Thoracic aorta (tissue), 2 donors: ENCODE measurements around the gene NDUFC1. TPM values are rescaled to one million over a fixed set of nuclear protein-coding genes. Genes with fewer than 3 reads are reported as not detected.

Experiments used
- ATAC-seq: fragments of 150-250 bp; one replicate; pipeline ENCODE4 v1.8.0; 2017; ENCODE audit warnings: low read depth; ENCODE audit not compliant: insufficient number of reproducible peaks, low FRiP score
- DNase-seq: peaks from one replicate; pipeline ENCODE4 v3.0.0-alpha.2; 2020; ENCODE audit warnings: low spot score
- H3K27ac ChIP-seq, 2 donors: fragments of 200-600 bp; sonication (generic); 1 replicate in 1 of 2; 2 replicates in 1 of 2; pipeline ENCODE4 v1.5.1; 2016; ENCODE audit warnings: mild to moderate bottlenecking in 2 of 2, moderate library complexity in 2 of 2
- H3K27me3 ChIP-seq: fragments of 200-600 bp; sonication (generic); replicated peaks from 2 replicates; pipeline ENCODE4 v1.6.0; 2016; ENCODE audit warnings: mild to moderate bottlenecking; ENCODE audit not compliant: insufficient read depth
- H3K36me3 ChIP-seq: fragments of 200-600 bp; sonication (generic); one replicate; pipeline ENCODE4 v1.5.1; 2016
- H3K4me1 ChIP-seq, 2 donors: fragments of 200-600 bp; sonication (generic); 1 replicate in 1 of 2; 2 replicates in 1 of 2; pipeline versions ENCODE4 v1.5.1 to v1.6.0; 2016; ENCODE audit warnings: low read depth in 2 of 2, mild to moderate bottlenecking in 1 of 2; ENCODE audit not compliant: control insufficient read depth in 1 of 2
- H3K4me3 ChIP-seq: fragments of 200-600 bp; sonication (generic); 2 replicates; pipeline ENCODE4 v1.5.1; 2016; ENCODE audit warnings: mild to moderate bottlenecking
- H3K9me3 ChIP-seq: fragments of 200-600 bp; sonication (generic); 2 replicates; pipeline ENCODE4 v1.5.1; 2016
- total RNA-seq, 2 donors: library from RNA; depleted of rRNA; stranded (reverse); fragments of >200 nt; gene quantifications; one replicate each; pipeline versions ENCODE4 v1.1.0 to v1.2.3, GENCODE V29; 2016
- TF ChIP-seq, protein P1 (sequence below): fragments of 200-600 bp; sonication (generic); IDR thresholded peaks from one replicate; pipeline ENCODE4 v1.5.1; 2019; ENCODE audit warnings: antibody characterized with exemption

Gene NDUFC1
- total RNA-seq, 2 donors from 2014 or later, result 12.3 to 16.4 TPM

DNA sequence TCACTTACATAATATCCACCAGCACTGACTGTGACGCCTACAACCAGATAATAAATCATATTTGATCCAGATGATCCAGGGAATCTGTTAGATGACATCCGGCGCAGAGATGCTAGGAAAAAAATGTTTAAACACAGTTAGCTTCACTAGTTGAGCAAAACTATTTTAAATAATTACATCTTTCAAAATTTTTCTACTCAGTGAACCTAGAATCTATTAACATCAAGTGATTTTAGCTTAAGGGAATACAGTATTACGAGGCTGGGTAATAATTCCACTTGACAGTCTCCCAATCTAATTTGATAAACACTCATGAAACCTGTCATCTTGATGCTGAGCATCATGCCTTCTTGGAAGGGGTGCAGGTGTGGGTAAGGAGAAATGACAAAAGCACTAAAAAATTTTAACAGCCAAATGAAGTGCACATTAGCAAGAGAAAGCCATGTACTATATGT, 27.0 kb downstream of the NDUFC1 start:
- Histone ChIP-seq H3K4me1 (no peaks in the 10 kb centered on the region), H3K27ac (no peak overlapping the region), H3K4me3 (no peak overlapping the region), H3K27me3 (no peaks in the 10 kb centered on the region), H3K36me3 (no peaks in the 10 kb centered on the region), H3K9me3 (no peaks in the 10 kb centered on the region)
- no peak for DNase-seq
- TF ChIP-seq, protein P1, sequence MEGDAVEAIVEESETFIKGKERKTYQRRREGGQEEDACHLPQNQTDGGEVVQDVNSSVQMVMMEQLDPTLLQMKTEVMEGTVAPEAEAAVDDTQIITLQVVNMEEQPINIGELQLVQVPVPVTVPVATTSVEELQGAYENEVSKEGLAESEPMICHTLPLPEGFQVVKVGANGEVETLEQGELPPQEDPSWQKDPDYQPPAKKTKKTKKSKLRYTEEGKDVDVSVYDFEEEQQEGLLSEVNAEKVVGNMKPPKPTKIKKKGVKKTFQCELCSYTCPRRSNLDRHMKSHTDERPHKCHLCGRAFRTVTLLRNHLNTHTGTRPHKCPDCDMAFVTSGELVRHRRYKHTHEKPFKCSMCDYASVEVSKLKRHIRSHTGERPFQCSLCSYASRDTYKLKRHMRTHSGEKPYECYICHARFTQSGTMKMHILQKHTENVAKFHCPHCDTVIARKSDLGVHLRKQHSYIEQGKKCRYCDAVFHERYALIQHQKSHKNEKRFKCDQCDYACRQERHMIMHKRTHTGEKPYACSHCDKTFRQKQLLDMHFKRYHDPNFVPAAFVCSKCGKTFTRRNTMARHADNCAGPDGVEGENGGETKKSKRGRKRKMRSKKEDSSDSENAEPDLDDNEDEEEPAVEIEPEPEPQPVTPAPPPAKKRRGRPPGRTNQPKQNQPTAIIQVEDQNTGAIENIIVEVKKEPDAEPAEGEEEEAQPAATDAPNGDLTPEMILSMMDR, result no peak
- no peak for ATAC-seq

GRCh38 chr4:139274790-139275189, 27.5 kb downstream of the NDUFC1 start:
- Histone ChIP-seq H3K27ac (no peak overlapping the region), H3K4me3 (no peak overlapping the region), H3K4me1 (no peaks in the 10 kb centered on the region), H3K36me3 (no peaks in the 10 kb centered on the region), H3K27me3 (no peaks in the 10 kb centered on the region), H3K9me3 (no peaks in the 10 kb centered on the region)
- TF ChIP-seq, protein P1, result no peak
- ATAC-seq (no peak), DNase-seq (no peak)

DNA sequence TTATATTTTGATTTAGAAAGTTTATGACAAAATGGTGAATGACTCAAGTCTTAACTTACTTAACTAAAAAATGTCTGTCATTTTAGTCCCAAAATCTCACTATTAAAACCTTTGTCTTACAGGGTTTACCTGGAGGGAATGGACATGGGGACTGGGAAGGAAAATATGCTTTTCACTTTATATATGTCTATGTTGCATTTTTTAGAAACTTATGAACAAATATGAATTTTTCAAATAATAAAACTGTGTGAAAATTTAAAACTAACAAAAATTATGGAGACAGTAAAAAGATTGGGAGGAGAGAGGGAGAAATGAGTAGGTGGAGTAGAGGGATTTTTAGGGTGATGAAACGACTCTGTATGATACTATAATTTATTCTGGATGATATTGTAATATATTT, 28.4 kb downstream of the NDUFC1 start:
- ATAC-seq (no peak), DNase-seq (no peak)
- Histone ChIP-seq H3K4me1 (no peaks in the 10 kb centered on the region), H3K36me3 (no peaks in the 10 kb centered on the region), H3K27me3 (no peaks in the 10 kb centered on the region), H3K27ac (no peak overlapping the region), H3K4me3 (no peak overlapping the region), H3K9me3 (no peaks in the 10 kb centered on the region)
- TF ChIP-seq, protein P1, result no peak

DNA sequence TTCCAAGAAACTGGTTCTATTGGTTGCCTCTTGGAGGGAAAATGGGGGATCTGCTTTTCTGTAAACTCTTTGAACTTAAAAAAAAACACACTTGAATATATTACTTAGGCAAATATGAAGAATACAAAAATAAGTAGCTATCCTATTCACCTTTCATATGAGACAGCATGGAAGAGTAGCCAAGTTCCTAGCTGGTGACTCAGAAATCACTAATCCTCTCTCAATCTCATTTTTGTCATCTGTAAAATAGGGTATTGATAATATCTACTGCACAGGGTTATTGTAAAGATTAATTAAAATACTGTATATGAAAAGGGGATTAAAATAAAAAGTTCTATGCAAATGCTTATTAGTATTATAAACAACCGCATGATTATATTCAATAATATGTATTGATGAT, 35.0 kb downstream of the NDUFC1 start:
- no peak for ATAC-seq
- H3K36me3 ChIP-seq, result no peaks in the 10 kb centered on the region

DNA sequence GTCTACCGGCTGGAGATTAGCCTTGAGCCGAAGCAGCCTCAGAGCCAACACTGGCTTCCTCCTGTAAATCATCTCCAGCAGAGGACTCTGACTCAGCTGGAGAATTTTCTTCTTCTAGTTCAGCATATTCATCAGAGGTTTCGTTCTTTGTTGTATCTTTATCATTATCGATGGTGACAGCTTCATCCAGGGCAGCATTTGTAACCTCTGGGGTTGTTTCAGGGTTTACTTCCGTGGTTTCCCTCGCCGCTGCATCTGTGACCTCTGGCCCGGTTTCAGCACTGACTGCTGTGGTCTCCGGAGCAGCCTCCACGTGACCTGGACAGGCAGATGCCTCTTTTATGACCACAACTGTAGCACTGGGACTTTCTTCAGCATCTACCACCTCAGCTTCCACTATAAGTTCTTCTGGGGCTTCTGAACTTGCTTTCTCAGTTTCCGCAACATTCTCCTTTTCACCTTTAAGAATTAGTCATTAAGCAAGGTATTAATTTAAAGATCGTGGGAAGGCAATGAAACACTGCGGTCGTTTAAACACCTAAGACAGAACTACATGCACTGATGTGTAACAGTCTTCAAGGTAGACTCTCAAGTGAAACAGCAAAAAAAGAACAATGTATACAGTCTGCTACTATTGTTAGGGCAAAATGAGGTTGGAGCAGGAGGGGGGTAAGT, 35.6 kb downstream of the NDUFC1 start:
- DNase-seq (no peak), ATAC-seq (no peak)
- H3K27ac ChIP-seq, result no peak overlapping the region
- H3K4me1 ChIP-seq, result peaks cover 4 to 7% of the 10 kb centered on the region in 2 donors
- H3K4me3 ChIP-seq, result peak overlapping the region; percentile 62
- TF ChIP-seq, protein P1, result no peak
- H3K27me3 ChIP-seq, result no peaks in the 10 kb centered on the region
- no peaks in the 10 kb centered on the region for H3K9me3 ChIP-seq
- no peaks in the 10 kb centered on the region for H3K36me3 ChIP-seq

More for the DNA sequence above, 35.0 kb downstream of the NDUFC1 start:
- TF ChIP-seq, protein P1, result no peak
- H3K4me3 ChIP-seq, result no peak overlapping the region
- no peaks in the 10 kb centered on the region for H3K27me3 ChIP-seq
- peaks cover 4 to 7% of the 10 kb centered on the region in 2 donors for H3K4me1 ChIP-seq
- DNase-seq, result no peak
- H3K27ac ChIP-seq, result no peak overlapping the region
- H3K9me3 ChIP-seq, result no peaks in the 10 kb centered on the region
